Natural killer cell (primary cell): Measurements from ENCODE around the gene CSAG2. TPM values are rescaled to one million over a fixed set of nuclear protein-coding genes. Genes with fewer than 3 reads are reported as not detected.
"Not testable (repeated sequence)": the region's sequence is repeated elsewhere in the genome, so short reads cannot be mapped to it uniquely, and the experiment has no call there.

ENCODE experiments used
- ATAC-seq, 3 donors: fragments of 150-1000 bp in 2 of 3; fragments of 200-7000 bp in 1 of 3; cut with Tn5 transposase; 1 replicate in 1 of 3; 2 replicates in 2 of 3; pipeline ENCODE4 v1.10.0; 2021; ENCODE audit warnings: mild to moderate bottlenecking in 2 of 3, moderate library complexity in 2 of 3
- DNase-seq, 2 donors: peaks; one replicate each; pipeline versions ENCODE4 v3.0.0 to v3.0.0-alpha.2; 2013 to 2021; ENCODE audit warnings: mixed read lengths in 1 of 2
- H3K27ac ChIP-seq: one replicate; pipeline ENCODE4 v1.5.1; 2013; ENCODE audit warnings: mild to moderate bottlenecking, low read length
- H3K27me3 ChIP-seq: one replicate; pipeline ENCODE4 v1.6.1; 2013; ENCODE audit warnings: low read length; ENCODE audit not compliant: control insufficient read depth, insufficient read depth
- H3K36me3 ChIP-seq: one replicate; pipeline ENCODE4 v1.6.1; 2013; ENCODE audit warnings: low read length; ENCODE audit not compliant: control insufficient read depth, insufficient read depth
- H3K4me1 ChIP-seq: one replicate; pipeline ENCODE4 v1.6.1; 2013; ENCODE audit warnings: low read length; ENCODE audit not compliant: control insufficient read depth, insufficient read depth
- H3K4me3 ChIP-seq: one replicate; pipeline ENCODE4 v1.5.1; 2013; ENCODE audit warnings: low read length
- H3K9me3 ChIP-seq: one replicate; pipeline ENCODE4 v1.6.1; 2013; ENCODE audit warnings: low read length; ENCODE audit not compliant: control insufficient read depth, insufficient read depth
- H3K27ac Mint-ChIP-seq, 2 donors: one replicate each; pipeline ENCODE4 v1.8.0; 2022; ENCODE audit warnings: mild to moderate bottlenecking in 2 of 2, mixed read lengths in 2 of 2, moderate library complexity in 1 of 2
- H3K27me3 Mint-ChIP-seq, 2 donors: one replicate each; pipeline ENCODE4 v1.8.0; 2022; ENCODE audit warnings: low read depth in 2 of 2, mixed read lengths in 2 of 2
- H3K36me3 Mint-ChIP-seq: one replicate; pipeline ENCODE4 v1.8.0; 2022; ENCODE audit warnings: mixed read lengths
- H3K4me1 Mint-ChIP-seq, 2 donors: one replicate each; pipeline ENCODE4 v1.8.0; 2022; ENCODE audit warnings: mixed read lengths in 2 of 2
- H3K4me3 Mint-ChIP-seq: one replicate; pipeline ENCODE4 v1.8.0; 2022; ENCODE audit warnings: mild to moderate bottlenecking, moderate library complexity, mixed read lengths
- H3K9me3 Mint-ChIP-seq, 2 donors: one replicate each; pipeline ENCODE4 v1.8.0; 2022; ENCODE audit warnings: mixed read lengths in 2 of 2
- WGBS: methylation state at CpG from one replicate; pipeline ENCODE4 v1.1.7; 2013; ENCODE audit warnings: missing lambda C conversion rate; ENCODE audit not compliant: insufficient coverage; 5-methylcytosine and 5-hydroxymethylcytosine counted together
- intact Hi-C: fragments of 100-400 bp; cut with micrococcal nuclease; formaldehyde crosslinking; loops from one replicate; pipeline ENCODE4 v1.14.2; 2022
- total RNA-seq, 4 donors: library from RNA; stranded (reverse); fragments of 120-200 nt in 1 of 4; gene quantifications; one replicate each; pipeline versions ENCODE4 v1.2.3 to v1.2.4, GENCODE V29; 2013 to 2022
- TF ChIP-seq, protein P1 (sequence below): fragments of 200-600 bp; IDR thresholded peaks from one replicate; pipeline ENCODE4 v1.8.0; 2022; ENCODE audit warnings: antibody characterized with exemption

The CSAG2 gene, protein sequence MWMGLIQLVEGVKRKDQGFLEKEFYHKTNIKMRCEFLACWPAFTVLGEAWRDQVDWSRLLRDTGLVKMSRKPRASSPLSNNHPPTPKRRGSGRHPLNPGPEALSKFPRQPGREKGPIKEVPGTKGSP
- total RNA-seq: not detected
- total RNA-seq (2013): not detected

GRCh38 chrX:152709173-152709572 lies at the start of gene CSAG2:
Gene CSAG2 (minus strand): TSS chrX:152709273. CDS start chrX:152709112, 161 bp downstream.
- DNase-seq, H3K9me3 Mint-ChIP-seq, H3K27ac Mint-ChIP-seq, H3K4me1 Mint-ChIP-seq, H3K4me3 Mint-ChIP-seq, H3K27me3 ChIP-seq, H3K9me3 ChIP-seq, H3K36me3 Mint-ChIP-seq, ATAC-seq, H3K4me1 ChIP-seq, H3K27ac ChIP-seq, H3K4me3 ChIP-seq, intact Hi-C loops, H3K36me3 ChIP-seq, H3K27me3 Mint-ChIP-seq: not testable (repeated sequence)
- WGBS: no CpG with 5 or more reads among the region's 2 CpGs

DNA sequence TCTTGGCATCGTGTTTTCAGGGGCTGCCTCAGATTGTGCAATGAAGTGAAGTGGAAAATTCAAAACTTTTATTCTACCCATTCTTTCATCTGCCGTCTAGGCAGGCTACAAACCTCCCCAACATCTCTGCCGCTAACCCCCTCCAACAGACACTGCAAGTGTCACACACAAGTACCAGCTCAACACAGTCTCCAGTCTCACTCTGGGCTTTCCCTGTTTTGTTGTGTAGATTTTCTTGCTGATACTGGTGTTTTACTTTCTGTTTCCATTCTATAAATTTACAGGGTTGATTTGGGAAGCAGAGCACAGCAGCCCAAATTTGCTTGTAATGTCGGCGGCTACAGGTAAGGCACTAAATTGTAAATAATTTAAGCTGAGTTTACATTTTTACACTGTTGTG lies 45.8 kb upstream of the CSAG2 start:
- H3K4me3 Mint-ChIP-seq, ATAC-seq, H3K36me3 Mint-ChIP-seq, H3K9me3 Mint-ChIP-seq, H3K27ac Mint-ChIP-seq, H3K4me1 Mint-ChIP-seq, H3K4me3 ChIP-seq, intact Hi-C loops, H3K27ac ChIP-seq, DNase-seq, H3K27me3 ChIP-seq, H3K27me3 Mint-ChIP-seq, H3K4me1 ChIP-seq, H3K36me3 ChIP-seq, H3K9me3 ChIP-seq: not testable (repeated sequence)
- WGBS: no CpG with 5 or more reads among the region's 5 CpGs

GRCh38 chrX:152753686-152754650 lies 44.9 kb upstream of the CSAG2 start, which contains the start of gene MAGEA2:
Gene MAGEA2 (minus strand): TSS chrX:152753842. CDS start chrX:152751363, 2,479 bp downstream.
- H3K4me1 Mint-ChIP-seq, H3K36me3 Mint-ChIP-seq, H3K27me3 ChIP-seq, H3K4me1 ChIP-seq, H3K36me3 ChIP-seq, H3K27ac Mint-ChIP-seq, H3K9me3 ChIP-seq, intact Hi-C loops, DNase-seq, ATAC-seq, H3K27ac ChIP-seq, H3K4me3 Mint-ChIP-seq, H3K9me3 Mint-ChIP-seq, H3K4me3 ChIP-seq, H3K27me3 Mint-ChIP-seq: not testable (repeated sequence)
- no CpG with 5 or more reads among the region's 35 CpGs for WGBS

GRCh38 chrX:152738560-152738959 lies 29.5 kb upstream of the CSAG2 start:
- Histone ChIP-seq H3K4me1 (no peaks in the 10 kb centered on the region), H3K9me3 (no peaks in the 10 kb centered on the region), H3K27me3 (no peaks in the 10 kb centered on the region), H3K36me3 (no peaks in the 10 kb centered on the region), H3K27ac (no peak overlapping the region), H3K4me3 (no peak overlapping the region)
- Mint-ChIP-seq H3K27ac (no peak overlapping the region), H3K4me1 (no peaks in the 10 kb centered on the region), H3K4me3 (no peak overlapping the region), H3K27me3 (no peaks in the 10 kb centered on the region), H3K36me3 (no peaks in the 10 kb centered on the region), H3K9me3 (no peaks in the 10 kb centered on the region)
- DNase-seq (no peak), ATAC-seq (no peak)
- TF ChIP-seq, protein P1, sequence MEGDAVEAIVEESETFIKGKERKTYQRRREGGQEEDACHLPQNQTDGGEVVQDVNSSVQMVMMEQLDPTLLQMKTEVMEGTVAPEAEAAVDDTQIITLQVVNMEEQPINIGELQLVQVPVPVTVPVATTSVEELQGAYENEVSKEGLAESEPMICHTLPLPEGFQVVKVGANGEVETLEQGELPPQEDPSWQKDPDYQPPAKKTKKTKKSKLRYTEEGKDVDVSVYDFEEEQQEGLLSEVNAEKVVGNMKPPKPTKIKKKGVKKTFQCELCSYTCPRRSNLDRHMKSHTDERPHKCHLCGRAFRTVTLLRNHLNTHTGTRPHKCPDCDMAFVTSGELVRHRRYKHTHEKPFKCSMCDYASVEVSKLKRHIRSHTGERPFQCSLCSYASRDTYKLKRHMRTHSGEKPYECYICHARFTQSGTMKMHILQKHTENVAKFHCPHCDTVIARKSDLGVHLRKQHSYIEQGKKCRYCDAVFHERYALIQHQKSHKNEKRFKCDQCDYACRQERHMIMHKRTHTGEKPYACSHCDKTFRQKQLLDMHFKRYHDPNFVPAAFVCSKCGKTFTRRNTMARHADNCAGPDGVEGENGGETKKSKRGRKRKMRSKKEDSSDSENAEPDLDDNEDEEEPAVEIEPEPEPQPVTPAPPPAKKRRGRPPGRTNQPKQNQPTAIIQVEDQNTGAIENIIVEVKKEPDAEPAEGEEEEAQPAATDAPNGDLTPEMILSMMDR: no peak
- WGBS: 71% methylated on average over 1 of the region's 5 CpGs
- intact Hi-C loops: no loop called here

- H3K36me3 Mint-ChIP-seq, H3K9me3 Mint-ChIP-seq, DNase-seq, H3K27ac ChIP-seq, intact Hi-C loops, H3K36me3 ChIP-seq, H3K4me3 ChIP-seq, ATAC-seq, H3K4me3 Mint-ChIP-seq, H3K27me3 ChIP-seq, H3K27ac Mint-ChIP-seq, H3K4me1 ChIP-seq, H3K9me3 ChIP-seq, H3K4me1 Mint-ChIP-seq: not testable (repeated sequence)
- H3K27me3 Mint-ChIP-seq: peaks cover 0 to 12% of the 10 kb centered on the region in 2 donors
- 84% methylated on average over 12 of the region's 12 CpGs for WGBS
These were observed 27.5 kb upstream of the CSAG2 start for GRCh38 chrX:152736528-152736927.
